ENCODE data around the gene MACROD1. TPM values are rescaled to one million over a fixed set of nuclear protein-coding genes. Genes with fewer than 3 reads are reported as not detected.
A peak's percentile ranks its signal among the peaks of the same experiment; 100 is the strongest.

Gene MACROD1
- total and polyA plus RNA-seq, 9 of the 15 experiments (the other 6 are each of a cell fraction or from before 2014, with no cell fraction given): 1.1 to 60.0 (median 26.4) TPM

GRCh38 chr11:63974259-63975143 is 191.4 kb downstream of the MACROD1 start, which contains the start of gene COX8A (continued):
- TF ChIP-seq, protein P1, sequence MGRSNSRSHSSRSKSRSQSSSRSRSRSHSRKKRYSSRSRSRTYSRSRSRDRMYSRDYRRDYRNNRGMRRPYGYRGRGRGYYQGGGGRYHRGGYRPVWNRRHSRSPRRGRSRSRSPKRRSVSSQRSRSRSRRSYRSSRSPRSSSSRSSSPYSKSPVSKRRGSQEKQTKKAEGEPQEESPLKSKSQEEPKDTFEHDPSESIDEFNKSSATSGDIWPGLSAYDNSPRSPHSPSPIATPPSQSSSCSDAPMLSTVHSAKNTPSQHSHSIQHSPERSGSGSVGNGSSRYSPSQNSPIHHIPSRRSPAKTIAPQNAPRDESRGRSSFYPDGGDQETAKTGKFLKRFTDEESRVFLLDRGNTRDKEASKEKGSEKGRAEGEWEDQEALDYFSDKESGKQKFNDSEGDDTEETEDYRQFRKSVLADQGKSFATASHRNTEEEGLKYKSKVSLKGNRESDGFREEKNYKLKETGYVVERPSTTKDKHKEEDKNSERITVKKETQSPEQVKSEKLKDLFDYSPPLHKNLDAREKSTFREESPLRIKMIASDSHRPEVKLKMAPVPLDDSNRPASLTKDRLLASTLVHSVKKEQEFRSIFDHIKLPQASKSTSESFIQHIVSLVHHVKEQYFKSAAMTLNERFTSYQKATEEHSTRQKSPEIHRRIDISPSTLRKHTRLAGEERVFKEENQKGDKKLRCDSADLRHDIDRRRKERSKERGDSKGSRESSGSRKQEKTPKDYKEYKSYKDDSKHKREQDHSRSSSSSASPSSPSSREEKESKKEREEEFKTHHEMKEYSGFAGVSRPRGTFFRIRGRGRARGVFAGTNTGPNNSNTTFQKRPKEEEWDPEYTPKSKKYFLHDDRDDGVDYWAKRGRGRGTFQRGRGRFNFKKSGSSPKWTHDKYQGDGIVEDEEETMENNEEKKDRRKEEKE (IDR thresholded peaks at IDR 0.05; ENCODE audit: borderline replicate concordance in 1 of 2, control insufficient read depth in 1 of 2, low read depth in 2 of 2, low read length in 1 of 2): peak in 1 of 2 experiments; percentile 34; a peak in 1 of 4 replicates
- TF ChIP-seq, protein P2, sequence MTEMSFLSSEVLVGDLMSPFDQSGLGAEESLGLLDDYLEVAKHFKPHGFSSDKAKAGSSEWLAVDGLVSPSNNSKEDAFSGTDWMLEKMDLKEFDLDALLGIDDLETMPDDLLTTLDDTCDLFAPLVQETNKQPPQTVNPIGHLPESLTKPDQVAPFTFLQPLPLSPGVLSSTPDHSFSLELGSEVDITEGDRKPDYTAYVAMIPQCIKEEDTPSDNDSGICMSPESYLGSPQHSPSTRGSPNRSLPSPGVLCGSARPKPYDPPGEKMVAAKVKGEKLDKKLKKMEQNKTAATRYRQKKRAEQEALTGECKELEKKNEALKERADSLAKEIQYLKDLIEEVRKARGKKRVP (CRISPR knock-in tag; IDR thresholded peaks at IDR 0.05): peak; percentile 78
- TF ChIP-seq AFF1 (IDR thresholded peaks at IDR 0.05; ENCODE audit: low read depth in 1 of 2, partially characterized antibody in 2 of 2): peak in 1 of 2 experiments; percentile 65
- TF ChIP-seq LCOR (CRISPR knock-in tag; IDR thresholded peaks at IDR 0.05): peak; percentile 93
- TF ChIP-seq CSDE1 (IDR thresholded peaks at IDR 0.05): no peak
- no peak for TF ChIP-seq EGR1 (conservative IDR thresholded peaks at IDR 0.05)
- TF ChIP-seq, protein P3, sequence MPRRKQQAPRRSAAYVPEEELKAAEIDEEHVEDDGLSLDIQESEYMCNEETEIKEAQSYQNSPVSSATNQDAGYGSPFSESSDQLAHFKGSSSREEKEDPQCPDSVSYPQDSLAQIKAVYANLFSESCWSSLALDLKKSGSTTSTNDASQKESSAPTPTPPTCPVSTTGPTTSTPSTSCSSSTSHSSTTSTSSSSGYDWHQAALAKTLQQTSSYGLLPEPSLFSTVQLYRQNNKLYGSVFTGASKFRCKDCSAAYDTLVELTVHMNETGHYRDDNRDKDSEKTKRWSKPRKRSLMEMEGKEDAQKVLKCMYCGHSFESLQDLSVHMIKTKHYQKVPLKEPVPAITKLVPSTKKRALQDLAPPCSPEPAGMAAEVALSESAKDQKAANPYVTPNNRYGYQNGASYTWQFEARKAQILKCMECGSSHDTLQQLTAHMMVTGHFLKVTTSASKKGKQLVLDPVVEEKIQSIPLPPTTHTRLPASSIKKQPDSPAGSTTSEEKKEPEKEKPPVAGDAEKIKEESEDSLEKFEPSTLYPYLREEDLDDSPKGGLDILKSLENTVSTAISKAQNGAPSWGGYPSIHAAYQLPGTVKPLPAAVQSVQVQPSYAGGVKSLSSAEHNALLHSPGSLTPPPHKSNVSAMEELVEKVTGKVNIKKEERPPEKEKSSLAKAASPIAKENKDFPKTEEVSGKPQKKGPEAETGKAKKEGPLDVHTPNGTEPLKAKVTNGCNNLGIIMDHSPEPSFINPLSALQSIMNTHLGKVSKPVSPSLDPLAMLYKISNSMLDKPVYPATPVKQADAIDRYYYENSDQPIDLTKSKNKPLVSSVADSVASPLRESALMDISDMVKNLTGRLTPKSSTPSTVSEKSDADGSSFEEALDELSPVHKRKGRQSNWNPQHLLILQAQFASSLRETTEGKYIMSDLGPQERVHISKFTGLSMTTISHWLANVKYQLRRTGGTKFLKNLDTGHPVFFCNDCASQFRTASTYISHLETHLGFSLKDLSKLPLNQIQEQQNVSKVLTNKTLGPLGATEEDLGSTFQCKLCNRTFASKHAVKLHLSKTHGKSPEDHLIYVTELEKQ (CRISPR knock-in tag; IDR thresholded peaks at IDR 0.05): no peak
- TF ChIP-seq CREB3 (tag; conservative IDR thresholded peaks at IDR 0.05; ENCODE audit: low read depth): no peak
- no peak for TF ChIP-seq ZKSCAN3 (CRISPR knock-in tag; IDR thresholded peaks at IDR 0.05)
- no peak for TF ChIP-seq STAT5A (IDR thresholded peaks at IDR 0.05; ENCODE audit: borderline replicate concordance, low read length)
- TF ChIP-seq SREBF1 (IDR thresholded peaks at IDR 0.05; ENCODE audit: borderline replicate concordance, low read depth, low read length): 0 out of 2 replicates have a peak, but pooled peaks have one; percentile 44
- TF ChIP-seq ZNF197 (CRISPR knock-in tag; IDR thresholded peaks at IDR 0.05; ENCODE audit: low read depth): no peak
